IMR-90 (cell line): ENCODE measurements around the gene SPTLC2.

Source experiments
- CEBPB ChIP-seq: IDR thresholded peaks from 2 replicates; pipeline ENCODE4 v1.6.1; 2012; ENCODE audit warnings: low read depth, low read length, improper control_type of control experiment
- MAZ ChIP-seq: IDR thresholded peaks from 2 replicates; pipeline ENCODE4 v1.6.1; 2012; ENCODE audit warnings: low read depth, mild to moderate bottlenecking, low read length, improper control_type of control experiment, moderate library complexity, borderline replicate concordance
- MXI1 ChIP-seq: IDR thresholded peaks from 2 replicates; pipeline ENCODE4 v1.6.1; 2012; ENCODE audit warnings: low read depth, mild to moderate bottlenecking, low read length, moderate library complexity, borderline replicate concordance
- POLR2A ChIP-seq: IDR thresholded peaks from 2 replicates; pipeline ENCODE4 v1.6.1; 2012; ENCODE audit warnings: mild to moderate bottlenecking, low read depth, low read length
- RAD21 ChIP-seq: IDR thresholded peaks from 2 replicates; pipeline ENCODE4 v1.6.1; 2012; ENCODE audit warnings: low read length, improper control_type of control experiment
- SMC3 ChIP-seq: fragments of 150-350 bp; IDR thresholded peaks from 2 replicates; pipeline ENCODE4 v1.6.1; 2016; ENCODE audit warnings: low read depth, mild to moderate bottlenecking, antibody characterized with exemption, low read length, moderate library complexity
- TF ChIP-seq, protein P1 (sequence below): conservative IDR thresholded peaks from 2 replicates; pipeline ENCODE4 v1.5.1; 2012; ENCODE audit warnings: mild to moderate bottlenecking, low read depth, low read length, improper control_type of control experiment
- TF ChIP-seq, protein P2 (sequence below): fragments of 150-350 bp; IDR thresholded peaks from 2 replicates; pipeline ENCODE4 v1.6.1; 2016; ENCODE audit warnings: low read depth, mild to moderate bottlenecking, low read length, moderate library complexity, borderline replicate concordance
- TF ChIP-seq, protein P3 (sequence below): fragments of 150-350 bp; IDR thresholded peaks from 2 replicates; pipeline ENCODE4 v1.6.1; 2017; ENCODE audit warnings: mild to moderate bottlenecking, antibody characterized with exemption, low read length, low read depth

DNA sequence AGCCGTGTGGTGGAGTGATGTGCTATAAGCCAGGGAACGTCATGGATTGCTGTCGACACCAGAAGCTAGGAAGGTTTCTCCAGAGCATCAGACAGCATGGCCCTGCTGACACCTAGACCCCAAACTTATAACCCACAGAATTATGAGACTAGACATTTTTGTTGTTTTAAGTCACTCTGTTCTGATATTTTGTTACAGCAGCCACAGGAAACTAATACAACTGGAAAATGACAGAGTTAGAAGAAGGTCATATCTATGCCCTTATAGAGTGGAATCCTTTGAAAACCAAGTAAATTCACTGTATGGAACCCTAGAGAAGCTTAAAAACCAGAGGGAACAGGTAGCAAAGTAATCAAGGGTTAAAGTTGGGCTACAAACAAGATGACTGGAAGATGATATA is 42.5 kb downstream of the SPTLC2 start:
- TF ChIP-seq, protein P1, sequence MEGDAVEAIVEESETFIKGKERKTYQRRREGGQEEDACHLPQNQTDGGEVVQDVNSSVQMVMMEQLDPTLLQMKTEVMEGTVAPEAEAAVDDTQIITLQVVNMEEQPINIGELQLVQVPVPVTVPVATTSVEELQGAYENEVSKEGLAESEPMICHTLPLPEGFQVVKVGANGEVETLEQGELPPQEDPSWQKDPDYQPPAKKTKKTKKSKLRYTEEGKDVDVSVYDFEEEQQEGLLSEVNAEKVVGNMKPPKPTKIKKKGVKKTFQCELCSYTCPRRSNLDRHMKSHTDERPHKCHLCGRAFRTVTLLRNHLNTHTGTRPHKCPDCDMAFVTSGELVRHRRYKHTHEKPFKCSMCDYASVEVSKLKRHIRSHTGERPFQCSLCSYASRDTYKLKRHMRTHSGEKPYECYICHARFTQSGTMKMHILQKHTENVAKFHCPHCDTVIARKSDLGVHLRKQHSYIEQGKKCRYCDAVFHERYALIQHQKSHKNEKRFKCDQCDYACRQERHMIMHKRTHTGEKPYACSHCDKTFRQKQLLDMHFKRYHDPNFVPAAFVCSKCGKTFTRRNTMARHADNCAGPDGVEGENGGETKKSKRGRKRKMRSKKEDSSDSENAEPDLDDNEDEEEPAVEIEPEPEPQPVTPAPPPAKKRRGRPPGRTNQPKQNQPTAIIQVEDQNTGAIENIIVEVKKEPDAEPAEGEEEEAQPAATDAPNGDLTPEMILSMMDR: no peak
- TF ChIP-seq MAZ (no peak), POLR2A (no peak), RAD21 (no peak), SMC3 (no peak), CEBPB (no peak), MXI1 (no peak)
- TF ChIP-seq, protein P2, sequence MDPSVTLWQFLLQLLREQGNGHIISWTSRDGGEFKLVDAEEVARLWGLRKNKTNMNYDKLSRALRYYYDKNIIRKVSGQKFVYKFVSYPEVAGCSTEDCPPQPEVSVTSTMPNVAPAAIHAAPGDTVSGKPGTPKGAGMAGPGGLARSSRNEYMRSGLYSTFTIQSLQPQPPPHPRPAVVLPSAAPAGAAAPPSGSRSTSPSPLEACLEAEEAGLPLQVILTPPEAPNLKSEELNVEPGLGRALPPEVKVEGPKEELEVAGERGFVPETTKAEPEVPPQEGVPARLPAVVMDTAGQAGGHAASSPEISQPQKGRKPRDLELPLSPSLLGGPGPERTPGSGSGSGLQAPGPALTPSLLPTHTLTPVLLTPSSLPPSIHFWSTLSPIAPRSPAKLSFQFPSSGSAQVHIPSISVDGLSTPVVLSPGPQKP: no peak
- TF ChIP-seq, protein P3, sequence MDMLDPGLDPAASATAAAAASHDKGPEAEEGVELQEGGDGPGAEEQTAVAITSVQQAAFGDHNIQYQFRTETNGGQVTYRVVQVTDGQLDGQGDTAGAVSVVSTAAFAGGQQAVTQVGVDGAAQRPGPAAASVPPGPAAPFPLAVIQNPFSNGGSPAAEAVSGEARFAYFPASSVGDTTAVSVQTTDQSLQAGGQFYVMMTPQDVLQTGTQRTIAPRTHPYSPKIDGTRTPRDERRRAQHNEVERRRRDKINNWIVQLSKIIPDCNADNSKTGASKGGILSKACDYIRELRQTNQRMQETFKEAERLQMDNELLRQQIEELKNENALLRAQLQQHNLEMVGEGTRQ: no peak
